Upper lobe of left lung (tissue), 4 donors: ENCODE results near the gene ACAD9.

Source experiments
- EP300 ChIP-seq, 4 donors: sonication (generic); formaldehyde crosslinking; IDR thresholded peaks; one replicate each; pipeline ENCODE4 v1.5.1; 2017; ENCODE audit warnings: antibody characterized with exemption in 4 of 4, control low read depth in 2 of 4
- POLR2A ChIP-seq, 4 donors: fragments of 450-650 bp; IDR thresholded peaks; one replicate each; pipeline ENCODE4 v1.5.1; 2016 to 2017; ENCODE audit warnings: antibody characterized with exemption in 4 of 4, mild to moderate bottlenecking in 2 of 4

DNA sequence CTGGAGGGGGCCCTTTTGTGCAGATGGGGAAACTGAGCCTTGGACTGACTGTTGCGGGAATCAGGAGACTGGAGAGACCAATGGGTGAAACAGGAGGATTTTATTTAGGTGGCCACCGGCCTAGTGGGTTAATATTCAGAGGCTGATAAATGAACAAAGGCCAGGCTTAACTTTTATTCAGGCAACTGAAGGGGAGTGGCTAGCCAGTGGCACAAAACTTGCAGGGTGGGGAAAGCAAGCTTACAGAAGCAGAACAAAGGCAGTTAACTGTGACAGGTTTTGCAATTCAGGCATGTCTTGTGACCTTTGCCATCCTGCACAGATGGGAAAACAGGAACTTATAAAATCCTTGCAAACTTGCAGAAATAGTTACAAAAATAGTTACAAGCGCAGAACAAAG, 24.9 kb upstream of the ACAD9 start:
- TF ChIP-seq POLR2A (IDR thresholded peaks at IDR 0.05) (no peak), EP300 (IDR thresholded peaks at IDR 0.05) (no peak)
